Measurements from ENCODE around the gene TMEM62. TPM values are rescaled to one million over a fixed set of nuclear protein-coding genes. Genes with fewer than 3 reads are reported as not detected.
A peak's percentile ranks its signal among the peaks of the same experiment; 100 is the strongest.
"Not testable (repeated sequence)": the region's sequence is repeated elsewhere in the genome, so short reads cannot be mapped to it uniquely, and the experiment has no call there.

TMEM62 gene
- total RNA-seq, 1 experiment from 2014 or later: 17.3 TPM

DNA sequence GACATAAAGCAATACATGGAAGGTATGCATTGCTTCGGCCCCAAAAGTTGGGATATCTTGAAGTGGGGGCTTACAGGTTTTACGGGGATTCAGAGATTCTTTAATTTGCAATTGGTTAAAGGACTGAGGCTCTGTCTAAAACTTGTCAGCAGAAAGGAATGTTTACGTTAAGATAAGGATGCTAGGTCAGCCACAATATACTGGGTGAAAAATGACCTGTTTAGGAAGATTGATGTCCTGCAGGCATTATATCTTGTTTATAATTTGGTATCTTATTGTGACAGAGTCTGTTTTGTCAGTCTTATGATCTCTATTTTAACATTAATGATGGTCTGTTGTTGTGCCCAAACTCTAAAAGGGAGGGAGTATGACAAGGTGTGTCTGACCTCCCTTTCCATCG lies 36.5 kb downstream of the TMEM62 start:
- H3K27ac ChIP-seq: no peak overlapping the region
- DNase-seq (ENCODE audit: low read depth in 1 of 2, low spot score in 2 of 2): no peak
- H3K9me3 ChIP-seq (replicated peaks): no peaks in the 10 kb centered on the region
- no peak overlapping the region for H3K4me3 ChIP-seq
- no peaks in the 10 kb centered on the region for H3K4me1 ChIP-seq (replicated peaks)
- no peaks in the 10 kb centered on the region; the same call in 1 of the 2 replicates for H3K27me3 ChIP-seq (replicated peaks)
- H3K36me3 ChIP-seq: peaks cover 12% of the 10 kb centered on the region

DNA sequence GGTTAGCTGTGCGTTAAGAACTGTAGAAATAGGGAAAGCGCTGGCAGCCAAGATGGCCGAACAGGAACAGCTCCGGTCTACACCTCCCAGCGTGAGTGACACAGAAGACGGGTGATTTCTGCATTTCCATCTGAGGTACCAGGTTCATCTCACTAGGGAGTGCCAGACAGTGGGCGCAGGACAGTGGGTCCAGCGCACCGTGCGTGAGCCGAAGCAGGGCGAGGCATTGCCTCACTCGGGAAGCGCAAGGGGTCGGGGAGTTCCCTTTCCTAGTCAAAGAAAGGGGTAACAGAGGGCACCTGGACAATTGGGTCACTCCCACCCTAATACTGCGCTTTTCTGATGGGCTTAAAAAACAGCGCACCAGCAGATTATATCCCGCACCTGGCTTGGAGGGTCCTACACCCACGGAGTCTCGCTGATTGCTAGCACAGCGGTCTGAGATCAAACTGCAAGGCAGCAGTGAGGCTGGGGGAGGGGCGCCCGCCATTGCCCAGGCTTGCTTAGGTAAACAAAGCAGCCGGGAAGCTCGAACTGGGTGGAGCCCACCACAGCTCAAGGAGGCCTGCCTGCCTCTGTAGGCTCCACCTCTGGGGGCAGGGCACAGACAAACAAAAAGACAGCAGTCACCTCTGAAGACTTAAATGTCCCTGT lies 42.4 kb downstream of the TMEM62 start:
- H3K4me3 ChIP-seq; H3K36me3 ChIP-seq; H3K27ac ChIP-seq; H3K27me3 ChIP-seq (replicated peaks); H3K4me1 ChIP-seq (replicated peaks); DNase-seq (ENCODE audit: low read depth in 1 of 2, low spot score in 2 of 2); H3K9me3 ChIP-seq (replicated peaks): not testable (repeated sequence)

DNA sequence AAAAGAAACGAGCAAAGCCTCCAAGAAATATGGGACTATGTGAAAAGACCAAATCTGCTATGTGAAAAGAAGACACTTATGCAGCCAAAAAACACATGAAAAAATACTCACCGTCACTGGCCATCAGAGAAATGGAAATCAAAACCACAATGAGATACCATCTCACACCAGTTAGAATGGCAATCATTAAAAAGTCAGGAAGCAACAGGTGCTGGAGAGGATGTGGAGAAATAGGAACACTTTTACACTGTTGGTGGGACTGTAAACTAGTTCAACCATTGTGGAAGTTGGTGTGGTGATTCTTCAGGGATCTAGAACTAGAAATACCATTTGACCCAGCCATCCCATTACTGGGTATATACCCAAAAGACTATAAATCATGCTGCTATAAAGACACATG lies 43.8 kb downstream of the TMEM62 start:
- not testable (repeated sequence) for H3K27ac ChIP-seq; H3K27me3 ChIP-seq (replicated peaks); H3K36me3 ChIP-seq; H3K9me3 ChIP-seq (replicated peaks); H3K4me3 ChIP-seq; H3K4me1 ChIP-seq (replicated peaks); DNase-seq (ENCODE audit: low read depth in 1 of 2, low spot score in 2 of 2)

DNA sequence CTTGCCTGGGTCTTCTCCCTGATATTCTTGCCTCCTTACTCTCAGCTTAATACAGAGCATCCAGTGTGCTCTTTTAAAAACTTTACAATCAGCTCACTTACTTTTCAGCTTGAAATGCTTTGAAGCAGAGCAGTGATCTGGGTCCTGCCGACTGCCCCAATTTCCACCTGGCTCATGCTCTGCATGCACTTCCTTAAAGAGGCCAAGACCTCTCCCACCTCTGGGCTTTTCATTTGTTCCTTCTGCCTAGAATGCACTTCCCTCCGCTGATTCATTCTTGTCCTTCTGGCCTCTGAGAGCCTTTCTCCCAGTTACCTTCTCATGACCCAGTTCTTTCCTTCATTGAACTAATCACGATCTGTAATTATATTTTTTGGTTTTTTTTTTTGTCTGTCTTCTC lies 49.9 kb downstream of the TMEM62 start:
- Histone ChIP-seq H3K9me3 (replicated peaks) (no peaks in the 10 kb centered on the region), H3K4me3 (no peak overlapping the region), H3K36me3 (peaks cover 9% of the 10 kb centered on the region), H3K27ac (no peak overlapping the region), H3K27me3 (replicated peaks) (no peaks in the 10 kb centered on the region), H3K4me1 (replicated peaks) (0 out of 2 replicates have a peak, but pooled peaks cover 3% of the 10 kb centered on the region)
- no peak for DNase-seq (ENCODE audit: low read depth in 1 of 2, low spot score in 2 of 2)

DNA sequence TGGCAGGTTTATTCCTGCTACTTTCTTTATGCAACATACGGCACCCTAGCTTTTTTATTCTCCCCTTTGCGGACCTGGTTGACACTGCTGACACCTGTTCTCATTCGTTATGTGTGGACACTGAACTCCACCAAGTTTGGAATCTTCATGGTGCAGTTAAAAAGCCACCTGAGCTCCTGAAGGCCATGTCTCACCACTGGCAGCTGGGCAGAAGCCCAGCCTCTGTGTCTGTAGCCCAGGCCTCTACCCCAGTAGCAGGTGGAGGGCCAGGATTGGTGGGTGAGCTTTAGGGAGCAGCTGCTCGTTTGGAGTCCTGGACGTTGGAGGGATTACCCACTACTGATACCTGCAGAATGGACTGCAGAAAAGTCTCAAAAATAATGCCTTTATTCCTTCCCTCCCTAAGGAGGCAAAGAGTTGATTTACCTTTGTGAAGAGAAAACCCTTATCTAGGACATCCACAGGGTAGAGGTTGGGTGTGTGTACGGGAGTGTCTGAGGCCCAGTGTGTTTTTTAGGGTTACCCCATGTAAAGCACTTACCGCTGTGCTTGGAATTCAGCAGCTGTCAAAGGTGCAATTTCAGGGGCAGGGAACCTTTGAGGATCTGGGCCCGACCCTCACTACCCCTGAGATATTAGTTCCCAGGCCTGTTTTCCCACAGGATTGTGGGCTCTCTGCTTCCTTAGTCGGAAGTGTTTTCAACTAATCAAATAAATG lies 51.2 kb downstream of the TMEM62 start:
- H3K4me1 ChIP-seq (replicated peaks): 0 out of 2 replicates have a peak, but pooled peaks cover 3% of the 10 kb centered on the region
- peaks cover 15% of the 10 kb centered on the region for H3K36me3 ChIP-seq
- DNase-seq (ENCODE audit: low read depth in 1 of 2, low spot score in 2 of 2): no peak
- H3K27me3 ChIP-seq (replicated peaks): no peaks in the 10 kb centered on the region
- no peak overlapping the region for H3K27ac ChIP-seq
- no peaks in the 10 kb centered on the region for H3K9me3 ChIP-seq (replicated peaks)
- H3K4me3 ChIP-seq: peak overlapping the region; percentile 59

DNA sequence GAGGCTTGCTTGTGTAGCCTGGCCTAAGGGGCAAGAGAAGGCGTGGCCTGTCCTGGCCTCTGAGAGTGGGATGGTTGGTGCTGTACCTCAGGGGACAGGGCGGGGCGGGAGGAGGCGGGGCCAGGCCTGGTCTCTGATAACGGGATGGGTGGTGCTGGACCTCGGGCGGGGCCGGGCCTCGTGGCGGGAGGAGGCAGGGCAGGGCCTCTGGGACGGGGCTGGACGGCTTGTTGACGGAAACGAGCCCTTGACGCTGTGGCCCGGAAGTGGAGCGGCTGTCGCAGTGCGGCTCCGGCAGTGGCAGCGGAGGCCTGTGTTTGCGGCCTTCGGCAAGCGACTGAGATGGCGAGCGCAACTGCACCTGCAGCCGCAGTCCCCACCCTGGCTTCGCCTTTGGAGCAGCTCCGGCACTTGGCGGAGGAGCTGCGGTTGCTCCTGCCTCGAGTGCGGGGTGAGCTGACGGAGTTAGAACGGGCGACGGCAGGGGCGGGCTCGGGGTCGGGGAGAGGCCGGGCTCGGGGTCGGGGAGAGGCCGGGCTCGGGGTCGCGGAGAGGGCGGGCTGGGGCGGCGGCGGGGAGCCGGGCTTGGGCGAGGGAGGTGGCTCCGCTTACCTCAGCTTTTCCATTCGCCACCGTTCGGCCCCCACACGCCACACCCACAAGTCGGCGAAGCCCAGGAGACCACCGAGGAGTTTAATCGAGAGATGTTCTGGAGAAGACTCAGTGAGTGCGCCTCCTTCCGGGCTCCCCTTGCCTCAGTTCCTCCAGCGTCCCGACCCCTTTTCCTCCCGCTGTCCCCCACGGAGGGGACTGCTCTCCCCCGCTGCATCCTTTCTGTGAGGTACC lies 52.0 kb downstream of the TMEM62 start, which contains the start of gene CCNDBP1:
Gene CCNDBP1 (plus strand): TSS at position 247 of the 846 bp plus-strand sequence. CDS start 96 bp downstream, at position 343.
- H3K4me3 ChIP-seq: peak within 1 kb of the TSS; percentile 59
- no peaks in the 10 kb centered on the region for H3K27me3 ChIP-seq (replicated peaks)
- DNase-seq (ENCODE audit: low read depth in 1 of 2, low spot score in 2 of 2): peak; percentile 81 to 98
- H3K4me1 ChIP-seq (replicated peaks): 0 out of 2 replicates have a peak, but pooled peaks cover 3% of the 10 kb centered on the region
- H3K9me3 ChIP-seq (replicated peaks): no peaks in the 10 kb centered on the region
- peak within 1 kb of the TSS; percentile 46 for H3K27ac ChIP-seq
- H3K36me3 ChIP-seq: peaks cover 21% of the 10 kb centered on the region

DNA sequence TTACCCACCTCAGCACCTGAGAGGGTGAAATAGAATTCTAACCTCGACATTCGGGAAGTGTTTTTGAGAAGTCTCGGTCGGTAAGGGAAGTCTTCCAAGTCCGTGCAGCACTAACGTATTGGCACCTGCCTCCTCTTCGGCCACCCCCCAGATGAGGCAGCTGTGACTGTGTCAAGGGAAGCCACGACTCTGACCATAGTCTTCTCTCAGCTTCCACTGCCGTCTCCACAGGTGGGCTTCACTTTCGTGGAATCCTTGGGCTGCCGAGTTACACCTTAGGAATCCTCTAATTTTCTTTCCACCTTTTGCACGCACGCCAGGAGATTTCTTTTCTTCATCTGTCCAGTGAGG lies 52.6 kb downstream of the TMEM62 start:
- H3K4me3 ChIP-seq: peak overlapping the region; percentile 59
- H3K9me3 ChIP-seq (replicated peaks): no peaks in the 10 kb centered on the region
- H3K27ac ChIP-seq: no peak overlapping the region
- peaks cover 27% of the 10 kb centered on the region for H3K36me3 ChIP-seq
- DNase-seq (ENCODE audit: low read depth in 1 of 2, low spot score in 2 of 2): no peak
- H3K27me3 ChIP-seq (replicated peaks): no peaks in the 10 kb centered on the region
- 0 out of 2 replicates have a peak, but pooled peaks cover 3% of the 10 kb centered on the region for H3K4me1 ChIP-seq (replicated peaks)

DNA sequence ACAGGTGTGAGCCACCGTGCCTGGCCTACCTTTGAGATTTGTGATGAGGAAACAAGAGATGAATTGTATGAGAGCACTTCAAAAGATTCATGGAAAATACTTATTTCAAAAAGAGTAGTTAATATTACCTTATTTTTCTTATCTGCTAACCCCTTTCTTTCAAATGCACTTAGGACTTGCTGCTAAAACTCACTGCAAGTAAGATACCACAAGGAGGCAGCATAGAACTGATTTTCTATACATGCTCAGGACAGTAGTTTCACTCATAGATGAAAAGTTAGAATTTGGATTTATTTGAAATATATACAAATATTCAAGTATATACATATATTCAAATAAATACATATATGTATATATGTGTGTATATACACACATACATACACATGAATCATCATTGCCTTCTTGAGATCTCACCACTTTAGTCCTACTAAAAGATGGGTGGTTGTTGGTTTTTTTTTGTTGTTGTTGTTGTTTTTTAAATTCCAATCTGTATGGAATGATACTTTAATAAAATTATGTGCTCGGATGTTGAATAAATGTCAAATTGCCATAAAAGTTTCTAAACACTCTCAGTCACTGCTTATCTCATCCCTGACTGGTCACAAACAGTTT lies 54.3 kb downstream of the TMEM62 start:
- peak in 1 of 2 experiments; percentile 29 for DNase-seq (ENCODE audit: low read depth in 1 of 2, low spot score in 2 of 2)
- H3K4me3 ChIP-seq: no peak overlapping the region
- H3K4me1 ChIP-seq (replicated peaks): 0 out of 2 replicates have a peak, but pooled peaks cover 3% of the 10 kb centered on the region

GRCh38 chr15:43189296-43189695 lies 55.9 kb downstream of the TMEM62 start:
- DNase-seq (ENCODE audit: low read depth in 1 of 2, low spot score in 2 of 2): no peak
- Histone ChIP-seq H3K9me3 (replicated peaks) (no peaks in the 10 kb centered on the region), H3K4me3 (no peak overlapping the region), H3K27ac (no peak overlapping the region), H3K36me3 (peaks cover 53% of the 10 kb centered on the region), H3K27me3 (replicated peaks) (no peaks in the 10 kb centered on the region), H3K4me1 (replicated peaks) (0 out of 2 replicates have a peak, but pooled peaks cover 3% of the 10 kb centered on the region)

More for the DNA sequence above, 54.3 kb downstream of the TMEM62 start:
- no peaks in the 10 kb centered on the region for H3K27me3 ChIP-seq (replicated peaks)
- H3K36me3 ChIP-seq: peaks cover 42% of the 10 kb centered on the region
- no peak overlapping the region for H3K27ac ChIP-seq
- no peaks in the 10 kb centered on the region for H3K9me3 ChIP-seq (replicated peaks)

GRCh38 chr15:43190178-43190577 lies 56.8 kb downstream of the TMEM62 start:
- Histone ChIP-seq H3K27ac (no peak overlapping the region), H3K36me3 (peaks cover 58% of the 10 kb centered on the region), H3K4me3 (no peak overlapping the region), H3K4me1 (replicated peaks) (0 out of 2 replicates have a peak, but pooled peaks cover 3% of the 10 kb centered on the region), H3K27me3 (replicated peaks) (no peaks in the 10 kb centered on the region), H3K9me3 (replicated peaks) (no peaks in the 10 kb centered on the region)
- DNase-seq (ENCODE audit: low read depth in 1 of 2, low spot score in 2 of 2): no peak

DNA sequence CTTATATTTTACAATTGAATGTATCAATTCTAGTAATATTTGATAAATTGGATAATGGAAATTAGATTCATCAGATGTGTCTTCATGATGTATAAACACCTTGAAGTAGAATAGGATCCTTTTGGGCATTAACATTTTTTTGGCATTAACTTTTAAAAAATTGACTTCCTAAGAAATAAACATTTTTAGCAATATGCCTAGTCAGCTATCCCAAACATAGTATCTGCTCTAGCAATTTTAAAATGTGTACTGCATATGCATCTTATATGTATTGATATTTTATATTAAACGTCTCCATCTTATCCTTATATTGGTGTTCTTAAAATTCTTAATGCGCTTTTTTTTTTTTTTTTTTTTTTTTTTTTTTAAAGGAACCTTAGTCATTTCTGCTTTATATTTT lies 60.3 kb downstream of the TMEM62 start:
- Histone ChIP-seq H3K9me3 (replicated peaks) (no peaks in the 10 kb centered on the region), H3K36me3 (peaks cover 58% of the 10 kb centered on the region), H3K4me1 (replicated peaks) (no peaks in the 10 kb centered on the region), H3K27ac (no peak overlapping the region), H3K4me3 (no peak overlapping the region), H3K27me3 (replicated peaks) (no peaks in the 10 kb centered on the region)
- no peak for DNase-seq (ENCODE audit: low read depth in 1 of 2, low spot score in 2 of 2)

- no peak for DNase-seq (ENCODE audit: low read depth in 1 of 2, low spot score in 2 of 2)
- Histone ChIP-seq H3K27ac (no peak overlapping the region), H3K4me1 (replicated peaks) (no peaks in the 10 kb centered on the region), H3K4me3 (no peak overlapping the region), H3K27me3 (replicated peaks) (no peaks in the 10 kb centered on the region), H3K36me3 (peaks cover 50% of the 10 kb centered on the region), H3K9me3 (replicated peaks) (no peaks in the 10 kb centered on the region)
These were observed 61.4 kb downstream of the TMEM62 start for GRCh38 chr15:43194795-43195194.

GRCh38 chr15:43196760-43197548 lies 63.6 kb downstream of the TMEM62 start:
- peaks cover 33% of the 10 kb centered on the region for H3K36me3 ChIP-seq
- H3K9me3 ChIP-seq (replicated peaks): no peaks in the 10 kb centered on the region
- H3K27ac ChIP-seq: no peak overlapping the region
- DNase-seq (ENCODE audit: low read depth in 1 of 2, low spot score in 2 of 2): no peak
- H3K27me3 ChIP-seq (replicated peaks): no peaks in the 10 kb centered on the region
- no peak overlapping the region for H3K4me3 ChIP-seq
- H3K4me1 ChIP-seq (replicated peaks): no peaks in the 10 kb centered on the region
